ENCODE measurements around the gene KCNK1.

The KCNK1 gene

GRCh38 chr1:233704898-233705723, 91.2 kb downstream of the KCNK1 start:
- no peak for DNase-seq (ENCODE audit: low spot score)

DNA sequence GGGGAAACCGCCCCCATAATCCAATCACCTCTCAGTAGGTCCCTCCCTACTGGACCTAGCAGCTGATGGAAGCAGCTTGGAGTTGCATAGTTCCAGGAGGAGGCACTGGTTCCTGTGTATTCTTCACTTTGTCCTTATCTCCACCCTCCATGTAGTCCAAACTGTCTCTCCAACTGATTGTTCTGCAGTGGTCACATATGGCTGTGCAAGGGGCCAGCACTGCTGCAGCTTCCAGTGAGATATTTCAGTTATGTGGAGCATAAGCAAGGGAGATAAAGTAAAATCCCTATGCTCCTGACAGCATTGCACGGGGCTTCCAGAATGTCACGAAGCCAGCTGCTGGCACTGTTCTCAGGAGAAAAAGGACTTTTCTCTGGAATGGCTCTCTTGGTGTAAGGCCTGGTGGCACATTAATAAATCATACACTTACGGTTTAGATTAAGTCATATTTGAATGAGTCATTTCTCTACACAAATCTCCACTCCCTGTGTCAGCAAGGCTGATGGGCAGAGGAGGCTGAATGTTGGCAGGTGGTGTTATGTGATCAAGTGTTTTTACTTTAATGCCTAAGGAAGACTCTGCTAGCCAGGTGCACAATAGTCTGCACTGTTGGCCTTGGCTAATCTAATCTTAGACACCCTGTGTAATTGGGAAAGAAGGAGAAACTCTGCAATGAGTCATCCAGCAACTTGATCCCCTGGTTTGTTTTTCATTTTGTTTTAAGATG, 93.4 kb downstream of the KCNK1 start:
- DNase-seq (ENCODE audit: low spot score) = no peak

DNA sequence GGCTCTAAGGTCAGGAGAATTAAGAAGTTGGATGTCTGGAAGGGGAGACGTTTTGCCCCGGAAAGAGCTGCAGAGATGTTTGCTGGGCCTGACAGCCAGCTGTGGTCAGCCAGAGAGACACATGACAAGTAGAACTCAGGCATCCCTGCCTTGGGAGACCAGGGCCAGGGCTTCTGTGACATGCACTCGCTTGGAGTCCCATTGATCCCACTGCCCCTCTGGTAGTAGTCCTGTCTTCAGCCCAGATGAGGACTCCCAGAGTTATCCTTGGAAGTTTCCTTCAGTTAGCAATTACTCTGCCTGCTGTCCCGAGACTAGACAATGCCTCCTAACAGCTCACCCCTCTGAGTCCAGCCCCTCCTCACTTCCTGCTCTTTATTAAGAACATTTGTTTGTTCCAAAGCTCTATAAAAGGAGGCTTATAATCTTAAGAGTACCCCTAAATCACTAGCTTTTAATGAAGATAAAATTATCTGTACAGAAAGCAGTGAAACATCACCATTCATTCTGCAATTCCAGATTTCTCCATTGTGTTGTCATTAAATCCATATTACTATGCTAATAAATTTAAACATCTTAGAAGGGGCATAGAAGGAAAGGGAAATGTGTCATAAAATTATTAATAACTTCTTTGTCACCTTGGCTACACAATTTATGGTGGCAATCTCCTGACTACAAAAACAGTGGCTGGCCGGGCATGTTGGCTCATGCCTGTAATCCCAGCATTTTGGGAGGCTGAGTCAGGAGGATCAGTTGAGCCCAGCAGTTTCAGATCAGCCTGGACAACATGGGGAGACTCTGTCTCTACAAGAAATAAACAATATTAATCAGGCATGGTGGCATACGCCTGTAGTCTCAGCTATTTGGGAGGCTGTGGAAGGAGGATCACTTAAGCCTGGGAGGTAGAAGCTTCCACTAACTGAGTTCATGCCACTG, 94.2 kb downstream of the KCNK1 start:
- no peak for DNase-seq (ENCODE audit: low spot score)

DNA sequence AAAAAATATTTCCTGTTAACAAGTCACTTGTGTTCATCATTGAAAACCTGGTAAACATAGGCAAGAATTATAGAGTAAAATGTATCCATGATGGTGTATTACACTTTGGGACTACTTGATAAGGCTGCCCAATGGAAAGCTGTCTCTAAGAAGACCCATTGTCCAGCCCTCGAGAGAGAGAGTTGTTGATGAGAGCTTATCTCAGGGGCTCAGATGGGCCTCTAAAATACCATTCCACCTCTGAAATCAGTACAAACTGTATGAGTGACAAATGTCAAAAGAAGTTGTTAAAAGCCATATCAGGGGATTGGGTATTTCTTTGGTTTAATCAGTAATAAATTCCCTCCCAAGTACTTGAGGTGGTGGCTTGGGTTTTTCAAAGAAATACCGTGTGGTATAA, 96.1 kb downstream of the KCNK1 start:
- DNase-seq (ENCODE audit: low spot score) = no peak

DNA sequence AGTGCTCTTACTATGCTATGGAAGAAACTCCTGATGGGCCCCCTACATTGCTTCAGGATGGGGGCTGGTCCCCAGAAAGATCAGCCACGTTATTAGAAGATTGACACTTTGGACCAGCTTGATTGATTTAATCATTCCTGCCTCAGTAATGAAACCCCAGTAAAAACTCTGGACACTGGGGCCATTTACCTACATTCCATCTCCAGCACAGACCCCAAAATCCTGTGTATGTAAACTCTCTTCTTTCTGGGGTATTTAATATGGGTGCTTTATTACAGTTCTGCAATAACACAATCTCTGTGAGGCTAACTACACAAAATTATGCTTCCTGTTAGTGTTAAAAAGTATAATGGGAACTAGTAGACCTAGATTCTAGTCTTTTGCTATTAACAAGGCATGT, 96.6 kb downstream of the KCNK1 start:
- DNase-seq (ENCODE audit: low spot score) = no peak

DNA sequence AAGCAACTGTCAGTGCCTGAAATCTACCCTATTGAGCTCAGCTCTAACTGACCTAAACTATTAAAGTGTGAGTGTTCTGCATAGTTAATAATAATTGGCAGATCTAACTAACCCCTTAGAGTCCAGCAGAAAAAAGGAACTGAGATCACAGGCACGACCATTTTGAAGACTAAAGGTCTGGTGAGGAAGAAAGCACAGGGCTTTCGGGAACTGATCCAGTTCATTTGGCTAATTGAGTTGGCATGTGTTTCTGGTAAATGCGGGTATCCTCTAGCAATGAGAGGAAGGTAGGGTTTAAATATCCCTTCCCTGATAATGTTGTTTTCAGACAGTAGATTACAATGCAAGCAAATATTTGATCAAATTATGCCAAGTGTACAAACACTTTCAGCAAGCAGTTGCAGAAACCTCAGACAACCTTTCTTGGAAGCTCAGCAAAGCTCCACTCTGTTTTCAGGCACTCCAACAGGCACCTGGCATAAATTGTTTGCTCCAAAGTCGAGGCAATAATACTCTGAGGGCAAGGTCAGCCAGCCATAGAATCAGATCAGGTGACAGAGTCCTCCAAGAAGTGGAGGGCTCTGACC, 100.8 kb downstream of the KCNK1 start:
- no peak for DNase-seq (ENCODE audit: low spot score)

- DNase-seq (ENCODE audit: low spot score) = no peak
Measured at GRCh38 chr1:233718057-233718456, 104.2 kb downstream of the KCNK1 start.

DNA sequence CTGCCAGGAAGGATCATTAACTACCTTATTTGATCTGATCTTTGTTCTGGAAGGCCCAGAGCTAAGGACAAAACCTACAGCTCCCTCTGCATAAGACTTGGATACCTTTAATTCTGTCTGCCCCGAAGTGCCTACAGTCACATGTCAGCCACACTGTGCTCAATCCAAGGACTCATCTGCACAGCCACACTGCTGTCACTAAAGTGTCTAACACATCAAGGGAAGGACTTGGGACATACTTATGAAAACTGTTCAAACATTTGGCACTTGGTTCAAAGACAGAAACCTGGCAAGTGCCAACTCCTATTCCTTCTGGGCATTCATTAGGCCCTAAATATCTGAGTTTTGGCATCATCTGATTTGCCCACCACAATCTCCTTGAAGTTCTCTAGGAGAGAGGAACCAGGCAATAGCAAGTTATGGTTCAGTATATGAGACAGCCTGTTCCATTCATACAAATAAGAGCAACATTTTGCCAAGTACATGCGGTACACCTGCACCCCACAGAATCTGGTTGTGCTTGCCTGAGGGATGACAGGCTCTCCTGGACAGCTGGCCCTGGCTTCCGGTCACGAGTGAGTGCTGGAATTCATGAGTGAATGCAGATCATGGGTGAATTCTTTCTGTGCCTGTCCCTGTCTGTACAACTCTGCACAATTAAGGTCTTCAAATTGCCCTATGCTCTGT, 105.9 kb downstream of the KCNK1 start:
- DNase-seq (ENCODE audit: low spot score) = no peak

GRCh38 chr1:233721004-233721595, 107.2 kb downstream of the KCNK1 start:
- no peak for DNase-seq (ENCODE audit: low spot score)
